Ishikawa (cell line): Measurements from ENCODE around the gene ABCC10.

Experiments used
- EGR1 ChIP-seq: IDR thresholded peaks from 2 replicates; pipeline ENCODE4 v1.6.1; 2012
- EP300 ChIP-seq: IDR thresholded peaks from 2 replicates; pipeline ENCODE4 v1.6.1; 2012; ENCODE audit warnings: borderline replicate concordance
- FOXM1 ChIP-seq: IDR thresholded peaks from 2 replicates; pipeline ENCODE4 v1.6.1; 2012; ENCODE audit warnings: low read depth, borderline replicate concordance
- RAD21 ChIP-seq: IDR thresholded peaks from 2 replicates; pipeline ENCODE4 v1.6.1; 2012; ENCODE audit warnings: low read depth
- TAF1 ChIP-seq: IDR thresholded peaks from 2 replicates; pipeline ENCODE4 v1.6.1; 2012; ENCODE audit warnings: low read depth, mild to moderate bottlenecking
- ZBTB7A ChIP-seq: IDR thresholded peaks from 2 replicates; pipeline ENCODE4 v1.6.1; 2012; ENCODE audit warnings: low read depth
- TF ChIP-seq, protein P1 (sequence below): IDR thresholded peaks from 2 replicates; pipeline ENCODE4 v1.6.1; 2012; ENCODE audit warnings: low read depth, mild to moderate bottlenecking
- TF ChIP-seq, protein P2 (sequence below): IDR thresholded peaks from 2 replicates; pipeline ENCODE4 v1.6.1; 2012

DNA sequence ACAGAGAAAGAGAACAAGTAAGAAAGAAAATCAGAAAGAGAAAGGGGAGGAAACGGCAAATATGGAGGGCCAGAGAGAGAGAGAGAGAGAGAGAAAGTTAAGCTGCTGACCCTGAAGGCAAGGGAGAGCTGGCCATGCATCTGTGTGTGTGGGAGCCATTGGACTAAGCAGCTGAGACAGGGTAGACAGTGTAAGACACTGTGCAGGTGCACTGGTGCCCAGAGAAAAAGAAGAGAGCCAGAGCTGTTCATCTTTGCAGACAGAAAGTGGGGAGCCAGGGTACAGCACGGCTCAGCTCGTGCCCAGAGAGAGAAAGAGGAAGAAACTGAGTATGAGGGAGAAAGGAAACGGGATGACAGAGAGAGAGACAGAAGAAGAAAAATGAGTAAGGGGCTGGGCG is 33.7 kb upstream of the ABCC10 start:
- TF ChIP-seq, protein P1, sequence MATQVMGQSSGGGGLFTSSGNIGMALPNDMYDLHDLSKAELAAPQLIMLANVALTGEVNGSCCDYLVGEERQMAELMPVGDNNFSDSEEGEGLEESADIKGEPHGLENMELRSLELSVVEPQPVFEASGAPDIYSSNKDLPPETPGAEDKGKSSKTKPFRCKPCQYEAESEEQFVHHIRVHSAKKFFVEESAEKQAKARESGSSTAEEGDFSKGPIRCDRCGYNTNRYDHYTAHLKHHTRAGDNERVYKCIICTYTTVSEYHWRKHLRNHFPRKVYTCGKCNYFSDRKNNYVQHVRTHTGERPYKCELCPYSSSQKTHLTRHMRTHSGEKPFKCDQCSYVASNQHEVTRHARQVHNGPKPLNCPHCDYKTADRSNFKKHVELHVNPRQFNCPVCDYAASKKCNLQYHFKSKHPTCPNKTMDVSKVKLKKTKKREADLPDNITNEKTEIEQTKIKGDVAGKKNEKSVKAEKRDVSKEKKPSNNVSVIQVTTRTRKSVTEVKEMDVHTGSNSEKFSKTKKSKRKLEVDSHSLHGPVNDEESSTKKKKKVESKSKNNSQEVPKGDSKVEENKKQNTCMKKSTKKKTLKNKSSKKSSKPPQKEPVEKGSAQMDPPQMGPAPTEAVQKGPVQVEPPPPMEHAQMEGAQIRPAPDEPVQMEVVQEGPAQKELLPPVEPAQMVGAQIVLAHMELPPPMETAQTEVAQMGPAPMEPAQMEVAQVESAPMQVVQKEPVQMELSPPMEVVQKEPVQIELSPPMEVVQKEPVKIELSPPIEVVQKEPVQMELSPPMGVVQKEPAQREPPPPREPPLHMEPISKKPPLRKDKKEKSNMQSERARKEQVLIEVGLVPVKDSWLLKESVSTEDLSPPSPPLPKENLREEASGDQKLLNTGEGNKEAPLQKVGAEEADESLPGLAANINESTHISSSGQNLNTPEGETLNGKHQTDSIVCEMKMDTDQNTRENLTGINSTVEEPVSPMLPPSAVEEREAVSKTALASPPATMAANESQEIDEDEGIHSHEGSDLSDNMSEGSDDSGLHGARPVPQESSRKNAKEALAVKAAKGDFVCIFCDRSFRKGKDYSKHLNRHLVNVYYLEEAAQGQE = no peak
- no peak for TF ChIP-seq RAD21
- no peak for TF ChIP-seq EP300
- no peak for TF ChIP-seq EGR1
- no peak for TF ChIP-seq FOXM1
- TF ChIP-seq, protein P2, sequence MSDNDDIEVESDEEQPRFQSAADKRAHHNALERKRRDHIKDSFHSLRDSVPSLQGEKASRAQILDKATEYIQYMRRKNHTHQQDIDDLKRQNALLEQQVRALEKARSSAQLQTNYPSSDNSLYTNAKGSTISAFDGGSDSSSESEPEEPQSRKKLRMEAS = no peak
- no peak for TF ChIP-seq ZBTB7A
- no peak for TF ChIP-seq TAF1
